Measurements from ENCODE around the gene FANCI.

DNA sequence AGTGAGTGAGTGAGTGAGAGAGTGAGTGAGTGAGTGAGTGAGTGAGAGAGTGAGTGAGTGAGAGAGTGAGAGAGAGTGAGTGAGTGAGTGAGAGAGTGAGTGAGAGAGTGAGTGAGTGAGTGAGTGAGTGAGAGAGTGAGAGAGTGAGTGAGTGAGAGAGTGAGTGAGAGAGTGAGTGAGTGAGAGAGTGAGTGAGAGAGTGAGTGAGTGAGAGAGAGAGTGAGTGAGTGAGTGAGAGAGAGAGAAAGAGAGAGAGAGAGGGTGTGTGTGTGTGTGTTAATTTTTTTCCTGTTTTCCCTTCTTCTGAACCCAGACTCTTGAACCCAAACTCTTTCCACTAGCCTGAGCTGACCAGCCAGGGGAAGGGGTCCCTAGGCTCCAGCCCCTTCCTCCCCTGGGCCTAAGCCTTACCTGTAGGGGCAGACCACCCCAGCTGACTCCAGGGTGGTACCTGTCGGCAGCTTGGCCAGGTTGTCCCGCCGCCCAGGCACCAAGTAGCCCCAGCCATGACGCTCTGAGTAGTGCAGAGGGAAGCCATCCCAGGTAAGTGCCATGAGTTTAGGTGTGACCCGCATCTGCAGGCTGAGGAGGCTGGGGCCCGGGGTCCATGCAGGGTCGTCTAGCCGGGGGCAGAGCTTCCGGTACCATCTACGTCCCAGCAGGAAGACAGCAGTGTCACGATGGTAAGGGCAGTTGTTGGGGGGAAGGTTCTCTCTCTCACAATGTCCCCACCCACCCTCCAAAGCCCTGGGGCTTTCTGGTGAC is 81.4 kb downstream of the FANCI start:
- TF ChIP-seq YY1 (IDR thresholded peaks at IDR 0.05; ENCODE audit: insufficient read depth, insufficient read length): no peak
- no peak for TF ChIP-seq SUZ12 (IDR thresholded peaks at IDR 0.05; ENCODE audit: extremely low read depth, insufficient read depth, insufficient read length)
- no peak for TF ChIP-seq ZNF274 (IDR thresholded peaks at IDR 0.05; ENCODE audit: low read depth, low read length)
